Measurements from ENCODE around the gene PSMD13.

GRCh38 chr11:235180-235579 is 1.6 kb upstream of the PSMD13 start:
- TF ChIP-seq BHLHE40 (IDR thresholded peaks at IDR 0.05; ENCODE audit: borderline replicate concordance) (no peak), FOXK2 (IDR thresholded peaks at IDR 0.05) (no peak), SP1 (IDR thresholded peaks at IDR 0.05) (no peak), NFRKB (IDR thresholded peaks at IDR 0.05) (no peak)

Measured in HEK293T (cell line).